ENCODE data around the gene CDC42SE1.

- TF ChIP-seq, protein P1, sequence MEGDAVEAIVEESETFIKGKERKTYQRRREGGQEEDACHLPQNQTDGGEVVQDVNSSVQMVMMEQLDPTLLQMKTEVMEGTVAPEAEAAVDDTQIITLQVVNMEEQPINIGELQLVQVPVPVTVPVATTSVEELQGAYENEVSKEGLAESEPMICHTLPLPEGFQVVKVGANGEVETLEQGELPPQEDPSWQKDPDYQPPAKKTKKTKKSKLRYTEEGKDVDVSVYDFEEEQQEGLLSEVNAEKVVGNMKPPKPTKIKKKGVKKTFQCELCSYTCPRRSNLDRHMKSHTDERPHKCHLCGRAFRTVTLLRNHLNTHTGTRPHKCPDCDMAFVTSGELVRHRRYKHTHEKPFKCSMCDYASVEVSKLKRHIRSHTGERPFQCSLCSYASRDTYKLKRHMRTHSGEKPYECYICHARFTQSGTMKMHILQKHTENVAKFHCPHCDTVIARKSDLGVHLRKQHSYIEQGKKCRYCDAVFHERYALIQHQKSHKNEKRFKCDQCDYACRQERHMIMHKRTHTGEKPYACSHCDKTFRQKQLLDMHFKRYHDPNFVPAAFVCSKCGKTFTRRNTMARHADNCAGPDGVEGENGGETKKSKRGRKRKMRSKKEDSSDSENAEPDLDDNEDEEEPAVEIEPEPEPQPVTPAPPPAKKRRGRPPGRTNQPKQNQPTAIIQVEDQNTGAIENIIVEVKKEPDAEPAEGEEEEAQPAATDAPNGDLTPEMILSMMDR (IDR thresholded peaks at IDR 0.05), result no peak
- no peak for TF ChIP-seq POLR2A (IDR thresholded peaks at IDR 0.05)
- TF ChIP-seq EP300 (IDR thresholded peaks at IDR 0.05), result no peak
- no peak for TF ChIP-seq POLR2AphosphoS5 (IDR thresholded peaks at IDR 0.05)
These were observed 57.4 kb downstream of the CDC42SE1 start for GRCh38 chr1:151002051-151002450.
